Fibroblast of the aortic adventitia (primary cell): Measurements from ENCODE around the gene TET1. TPM values are rescaled to one million over a fixed set of nuclear protein-coding genes. Genes with fewer than 3 reads are reported as not detected.
A peak's percentile ranks its signal among the peaks of the same experiment; 100 is the strongest.
"Not testable (repeated sequence)": the region's sequence is repeated elsewhere in the genome, so short reads cannot be mapped to it uniquely, and the experiment has no call there.

Source experiments
- DNase-seq: peaks from one replicate; pipeline ENCODE4 v3.0.0-alpha.2; 2010; ENCODE audit warnings: low read depth
- H3K4me3 ChIP-seq: 2 replicates; pipeline ENCODE4 v1.5.1; 2011; ENCODE audit warnings: low read depth, mild to moderate bottlenecking, control low read depth, low read length, moderate library complexity
- CTCF ChIP-seq: IDR thresholded peaks from 2 replicates; pipeline ENCODE4 v1.5.1; 2011; ENCODE audit warnings: mild to moderate bottlenecking, low read length, control low read depth, inconsistent platforms; ENCODE audit not compliant: insufficient read depth
- total RNA-seq: library from RNA; depleted of rRNA; stranded (reverse); fragments of >200 nt; gene quantifications from 2 replicates; pipeline ENCODE4 v1.2.3, GENCODE V29; 2012; ENCODE audit warnings: low replicate concordance

The TET1 gene
- 3.3 and 9.3 TPM in 2 replicates for total RNA-seq

- TF ChIP-seq CTCF: no peak
- H3K4me3 ChIP-seq: peak within 1 kb of the TSS; percentile 78
- DNase-seq: peak; percentile 62
Observed at GRCh38 chr10:68560186-68560942, at the start of gene TET1. Gene TET1 (plus strand): TSS chr10:68560337. CDS start chr10:68572339, 12,002 bp downstream.

GRCh38 chr10:68516216-68516615, 43.9 kb upstream of the TET1 start:
- not testable (repeated sequence) for H3K4me3 ChIP-seq, DNase-seq

GRCh38 chr10:68516766-68517165, 43.4 kb upstream of the TET1 start:
- DNase-seq: peak; percentile 87
- no peak for TF ChIP-seq CTCF
- no peak overlapping the region for H3K4me3 ChIP-seq

- no peak for TF ChIP-seq CTCF
- H3K4me3 ChIP-seq: no peak overlapping the region
- no peak for DNase-seq
Observed at GRCh38 chr10:68517188-68517587, 42.9 kb upstream of the TET1 start.

GRCh38 chr10:68518609-68519008, 41.5 kb upstream of the TET1 start:
- not testable (repeated sequence) for H3K4me3 ChIP-seq, DNase-seq

GRCh38 chr10:68525490-68526038, 34.6 kb upstream of the TET1 start:
- DNase-seq, H3K4me3 ChIP-seq: not testable (repeated sequence)

GRCh38 chr10:68526634-68527307, 33.4 kb upstream of the TET1 start:
- no peak for DNase-seq

More at GRCh38 chr10:68526634-68527307, 33.4 kb upstream of the TET1 start:
- H3K4me3 ChIP-seq: peak overlapping the region; percentile 95
- TF ChIP-seq CTCF: no peak
